ENCODE data around the gene TRIM13.
"Not testable (repeated sequence)": the region's sequence is repeated elsewhere in the genome, so short reads cannot be mapped to it uniquely, and the experiment has no call there.

Gene TRIM13, protein sequence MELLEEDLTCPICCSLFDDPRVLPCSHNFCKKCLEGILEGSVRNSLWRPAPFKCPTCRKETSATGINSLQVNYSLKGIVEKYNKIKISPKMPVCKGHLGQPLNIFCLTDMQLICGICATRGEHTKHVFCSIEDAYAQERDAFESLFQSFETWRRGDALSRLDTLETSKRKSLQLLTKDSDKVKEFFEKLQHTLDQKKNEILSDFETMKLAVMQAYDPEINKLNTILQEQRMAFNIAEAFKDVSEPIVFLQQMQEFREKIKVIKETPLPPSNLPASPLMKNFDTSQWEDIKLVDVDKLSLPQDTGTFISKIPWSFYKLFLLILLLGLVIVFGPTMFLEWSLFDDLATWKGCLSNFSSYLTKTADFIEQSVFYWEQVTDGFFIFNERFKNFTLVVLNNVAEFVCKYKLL

DNA sequence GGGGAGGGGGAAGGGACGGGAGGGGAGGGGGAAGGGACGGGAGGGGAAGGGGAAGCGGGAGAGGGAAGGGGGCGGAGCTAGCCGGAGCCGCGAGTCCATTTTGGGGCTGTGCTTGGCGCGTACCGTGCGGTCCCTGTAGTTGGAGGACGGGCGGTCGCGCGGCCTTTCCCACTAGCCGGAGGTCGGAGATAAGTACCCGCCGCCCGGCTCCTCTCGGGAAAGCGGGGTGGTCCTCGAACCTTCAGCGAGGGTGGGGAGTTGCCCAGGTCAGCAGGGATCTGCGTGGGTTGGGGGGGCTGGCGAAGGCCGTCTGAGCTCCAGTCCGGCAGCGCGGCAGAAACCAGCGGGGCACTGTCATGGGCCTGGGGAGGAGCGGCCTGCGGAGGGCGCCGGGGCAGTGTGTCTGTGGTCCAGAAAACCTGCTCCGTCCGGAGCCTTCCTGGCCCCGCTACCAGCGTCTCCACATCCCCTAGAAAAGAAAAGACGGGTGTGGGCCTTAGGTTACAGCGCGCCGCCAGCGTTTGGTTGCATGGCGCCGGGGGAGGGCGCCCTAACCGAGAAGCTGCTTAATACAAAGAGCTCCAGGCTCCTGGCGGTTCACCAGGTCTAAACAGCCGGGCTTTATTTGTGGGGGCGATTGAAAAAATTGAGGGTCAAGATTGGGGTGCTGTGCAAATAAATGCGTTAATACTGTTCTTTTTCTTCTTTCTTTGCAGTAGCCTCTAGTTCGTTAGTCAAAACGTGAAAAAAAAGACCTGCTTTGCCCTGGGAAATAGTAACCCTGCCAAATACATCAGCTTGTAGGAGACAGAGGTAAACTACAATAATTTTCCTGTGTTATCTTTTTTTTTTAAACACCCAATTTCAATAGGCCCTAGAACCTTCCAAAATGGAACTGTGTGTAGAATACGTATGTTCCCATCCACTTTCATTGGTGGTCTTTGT, at the start of gene TRIM13:
TSS of gene TRIM13 (plus strand) at position 92 of the 945 bp plus-strand sequence. CDS start 14,899 bp downstream, outside the sequence.
- DNase-seq: peak; percentile 90

DNA sequence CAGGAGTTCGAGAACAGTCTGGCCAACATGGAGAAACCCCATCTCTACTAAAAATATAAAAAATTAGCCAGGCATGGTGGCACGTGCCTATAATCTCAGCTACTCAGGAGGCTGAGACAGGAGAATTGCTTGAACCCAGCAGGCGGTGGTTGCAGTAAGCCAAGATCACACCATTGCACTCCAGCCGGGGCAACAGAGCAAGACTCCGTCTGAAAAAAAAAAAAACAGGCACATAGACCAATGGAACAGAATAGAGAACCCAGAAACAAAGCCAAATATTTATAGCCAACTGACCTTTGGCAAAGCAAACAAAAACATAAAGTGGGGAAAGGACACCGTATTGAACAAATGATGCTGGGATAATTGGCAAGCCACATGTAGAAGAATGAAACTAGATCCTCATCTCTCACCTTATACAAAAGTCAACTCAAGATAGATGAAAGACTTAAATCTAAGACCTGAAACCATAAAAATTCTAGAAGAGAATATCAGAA, 48.0 kb upstream of the TRIM13 start:
- DNase-seq: not testable (repeated sequence)

DNA sequence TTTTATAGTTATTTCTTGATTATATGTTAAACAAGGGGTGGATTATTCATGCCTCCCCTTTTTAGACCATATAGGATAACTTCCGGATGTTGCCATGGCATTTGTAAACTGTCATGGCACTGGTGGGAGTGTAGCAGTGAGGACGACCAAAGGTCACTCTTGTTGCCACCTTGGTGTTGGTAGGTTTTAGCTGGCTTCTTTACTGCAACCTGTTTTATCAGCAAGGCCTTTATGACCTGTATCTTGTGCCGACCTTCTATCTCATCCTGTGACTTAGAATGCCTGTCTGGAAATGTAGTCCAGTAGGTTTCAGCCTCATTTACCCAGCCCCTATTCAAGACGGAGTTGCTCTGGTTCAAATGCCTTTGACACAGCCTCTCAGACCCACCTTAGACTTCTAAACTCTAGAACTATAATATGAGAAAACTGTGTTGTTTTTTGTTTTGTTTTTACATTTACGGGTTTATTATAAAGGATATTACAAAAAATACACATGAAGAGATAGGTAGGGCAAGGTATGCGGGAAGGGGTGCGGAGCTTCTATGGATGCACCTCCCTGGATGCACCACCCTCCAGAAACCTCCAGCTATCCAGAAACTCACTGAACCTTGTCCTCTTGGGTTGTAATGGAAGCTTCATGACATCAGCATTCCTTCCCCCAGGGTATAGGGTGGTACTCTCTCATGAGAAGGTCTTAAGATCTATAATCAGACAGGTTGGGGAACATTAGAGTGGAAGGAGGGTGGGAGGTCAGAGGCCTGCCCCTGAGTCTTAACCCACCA, 44.9 kb upstream of the TRIM13 start:
- no peak for DNase-seq

DNA sequence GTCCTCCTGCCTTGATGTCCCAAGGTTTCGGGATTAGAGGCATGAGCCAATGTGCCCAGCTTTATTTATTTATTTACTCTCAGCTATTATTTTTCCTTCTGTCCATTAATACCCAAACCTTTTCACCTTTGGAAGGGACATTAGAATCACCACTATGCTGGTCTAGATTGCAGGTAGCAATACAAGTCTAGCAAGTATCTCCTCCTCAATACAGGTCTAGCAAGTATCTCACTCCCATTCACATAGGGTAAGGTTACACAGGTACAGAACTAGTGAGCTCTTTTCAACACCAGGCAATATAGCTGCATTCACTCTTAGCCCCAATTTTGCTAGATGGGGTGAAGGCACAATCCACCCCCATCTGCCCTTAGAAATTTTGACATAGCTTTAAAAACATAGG, 43.3 kb upstream of the TRIM13 start:
- no peak for DNase-seq

DNA sequence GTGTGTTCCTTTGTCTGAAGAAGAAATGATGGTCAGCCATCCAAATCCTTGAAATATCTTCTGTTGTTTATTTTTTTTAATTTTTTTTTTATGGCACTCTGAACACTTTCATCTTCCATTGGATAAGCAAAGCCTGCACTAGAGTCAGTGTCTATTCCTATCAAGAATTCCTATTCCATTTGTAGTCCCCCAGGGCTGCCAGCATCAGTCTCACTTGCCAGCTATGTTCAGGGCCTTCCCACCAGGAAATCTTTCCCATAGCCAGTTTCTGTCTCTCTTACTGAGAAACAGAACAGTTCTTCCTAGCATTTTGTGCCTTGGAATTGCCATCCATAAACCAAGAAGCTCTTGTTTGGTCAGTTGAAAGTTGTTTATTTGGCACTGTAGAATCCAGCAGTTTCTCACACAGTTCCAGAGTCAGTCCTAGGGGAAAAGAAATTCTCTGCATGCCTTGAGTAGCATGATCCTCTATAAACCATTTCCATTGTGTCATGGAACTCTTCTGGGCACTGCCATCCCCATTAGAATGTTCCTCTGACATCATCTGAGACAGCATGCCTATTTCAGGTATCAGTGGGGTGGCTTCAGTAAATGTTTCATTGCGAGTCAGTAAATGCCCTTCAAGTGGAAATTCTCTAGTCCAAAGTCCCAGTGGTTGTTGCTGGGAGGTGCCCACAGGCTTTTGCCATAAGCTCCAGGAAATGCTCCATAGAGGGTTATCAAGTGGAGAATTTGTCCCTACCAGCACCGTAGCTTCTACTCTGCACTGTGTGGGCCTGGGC, 42.0 kb upstream of the TRIM13 start:
- no peak for DNase-seq

DNA sequence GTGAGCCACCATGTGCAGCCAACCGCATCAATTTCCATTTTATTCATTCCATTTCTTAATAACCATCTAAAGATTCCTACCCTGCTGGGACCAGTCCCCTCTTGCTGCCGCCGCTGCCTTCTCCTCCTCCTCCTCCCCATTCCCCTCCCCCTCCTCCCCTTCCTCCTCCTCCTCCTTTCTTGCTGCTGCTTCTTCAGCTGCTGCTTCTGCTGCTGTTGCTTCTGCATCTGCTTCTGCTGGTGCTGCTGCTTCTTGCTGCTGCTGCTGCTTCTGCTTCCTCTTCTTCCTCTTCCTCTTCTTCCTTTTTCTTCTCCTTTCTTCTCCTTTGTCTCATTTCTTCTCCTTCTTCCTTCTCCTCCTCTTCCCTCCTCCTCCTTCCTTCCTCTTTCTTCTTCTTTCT, 40.7 kb upstream of the TRIM13 start:
- no peak for DNase-seq

DNA sequence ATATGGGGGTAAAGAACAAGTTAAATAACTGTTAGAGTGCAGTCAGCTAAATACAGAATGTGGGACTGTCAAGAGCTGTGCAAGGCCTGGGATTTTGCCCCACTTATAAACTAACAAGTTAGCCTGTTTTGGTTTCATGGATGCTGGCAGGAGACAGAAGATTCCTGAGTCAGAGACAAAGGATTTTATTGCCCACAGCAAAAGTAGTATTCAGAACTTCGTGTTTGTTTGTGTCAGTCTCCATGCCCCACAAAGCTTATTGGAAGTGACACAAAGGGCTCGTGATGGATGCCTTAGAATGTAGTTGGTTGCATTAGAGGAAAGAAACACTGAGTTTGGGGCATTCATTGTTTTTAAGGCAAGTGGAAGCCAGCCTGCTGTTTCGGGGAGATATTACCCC, 38.5 kb upstream of the TRIM13 start:
- DNase-seq: no peak

DNA sequence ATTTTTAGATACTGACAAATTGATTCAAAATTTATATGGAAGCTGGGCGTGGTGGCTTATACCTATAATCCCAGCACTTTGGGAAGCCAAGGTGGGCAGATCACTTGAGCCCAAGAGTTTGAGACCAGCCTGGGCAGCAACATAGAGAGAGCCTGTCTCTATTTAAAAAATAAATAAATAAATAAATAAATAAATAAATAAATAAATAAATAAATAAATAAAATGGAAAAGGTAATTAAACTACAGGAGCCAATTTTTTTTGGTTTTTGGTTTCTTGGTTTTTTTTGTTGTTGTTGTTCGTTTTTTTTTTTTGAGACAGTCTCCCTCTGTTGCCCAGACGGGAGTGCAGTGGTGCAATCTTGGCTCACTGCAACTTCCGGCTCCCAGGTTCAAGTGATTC, 29.4 kb upstream of the TRIM13 start:
- DNase-seq: no peak

DNA sequence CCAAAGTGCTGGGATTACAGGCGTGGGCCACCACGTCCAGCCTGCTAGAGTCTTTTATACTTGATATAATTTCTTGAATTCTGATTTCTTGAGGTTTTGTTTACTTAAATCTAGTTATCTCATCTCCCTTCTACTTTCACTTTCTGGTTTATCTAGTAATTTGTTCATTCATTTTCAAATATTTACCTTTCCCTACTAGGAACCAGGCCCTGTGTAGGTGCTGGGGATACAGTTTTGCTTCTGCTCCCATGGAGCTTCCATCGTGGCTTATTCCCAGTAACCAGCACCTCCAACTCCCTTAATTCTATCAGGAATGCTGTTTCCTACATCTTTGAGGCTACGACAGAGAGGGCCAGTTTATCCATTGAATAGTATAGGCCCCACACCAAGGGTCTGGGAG, 24.1 kb upstream of the TRIM13 start:
- no peak for DNase-seq

DNA sequence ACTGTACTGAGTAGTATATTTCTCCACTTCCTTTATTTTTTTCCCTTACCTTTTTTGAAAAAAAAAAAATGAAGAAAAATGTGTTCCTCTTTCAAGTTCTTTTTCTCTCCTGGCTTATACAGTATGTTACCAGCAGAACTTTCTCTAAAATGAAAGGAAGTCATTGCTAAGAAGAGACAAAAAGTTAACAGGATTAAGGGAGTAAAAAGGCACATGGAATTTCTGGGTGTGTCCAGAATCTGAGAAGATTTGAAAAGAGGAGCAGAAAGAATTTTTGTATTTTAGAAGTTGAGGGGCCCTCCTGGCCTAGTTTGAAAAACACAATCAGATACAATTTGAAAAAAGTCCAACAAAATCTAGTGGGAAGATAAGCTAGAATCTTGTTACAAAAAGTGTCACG, 21.0 kb upstream of the TRIM13 start:
- DNase-seq: no peak

DNA sequence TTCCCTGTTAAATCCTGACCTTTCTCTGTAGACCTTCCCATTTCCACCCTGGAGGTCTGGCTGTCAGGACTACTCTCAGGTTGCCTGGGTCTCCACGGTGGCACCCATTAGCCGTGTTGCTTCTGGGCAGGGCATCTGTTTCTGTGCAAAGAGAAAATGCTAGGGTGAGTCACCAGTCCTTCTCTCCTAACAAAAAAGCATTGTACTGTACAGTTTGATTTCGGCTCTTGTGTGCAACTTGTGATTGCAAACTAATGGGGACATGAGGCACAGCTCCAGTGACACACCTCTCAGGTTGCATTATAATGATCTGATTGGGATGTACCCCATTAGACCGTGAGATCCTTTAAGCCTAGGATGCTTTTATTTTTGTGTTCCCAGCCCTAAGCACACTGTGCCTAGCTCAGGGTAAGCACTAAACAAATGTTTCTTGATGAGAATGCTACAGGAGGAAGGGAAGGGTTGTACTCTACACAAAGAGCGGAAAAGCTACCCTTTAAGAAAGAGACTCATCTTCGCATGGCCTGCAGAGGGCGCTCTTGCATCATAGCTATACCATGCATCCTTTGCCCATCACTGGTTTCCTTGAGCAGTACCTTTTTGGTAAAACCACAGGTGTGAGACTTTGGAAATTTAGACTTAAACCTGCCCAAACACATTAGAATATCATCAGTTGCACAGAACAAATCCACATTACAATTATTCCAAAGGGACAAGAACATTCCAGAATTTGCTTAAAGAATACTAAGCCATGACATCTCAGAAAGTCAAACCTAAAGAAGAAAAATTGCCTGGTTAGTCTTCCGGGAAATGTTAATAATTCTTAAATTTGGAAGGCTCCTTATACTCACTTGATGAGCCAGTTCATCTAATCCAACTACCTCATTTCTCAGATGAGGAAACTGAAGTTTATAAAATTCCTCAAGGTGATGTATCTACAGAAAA, 20.3 kb upstream of the TRIM13 start:
- peak; percentile 16 for DNase-seq

DNA sequence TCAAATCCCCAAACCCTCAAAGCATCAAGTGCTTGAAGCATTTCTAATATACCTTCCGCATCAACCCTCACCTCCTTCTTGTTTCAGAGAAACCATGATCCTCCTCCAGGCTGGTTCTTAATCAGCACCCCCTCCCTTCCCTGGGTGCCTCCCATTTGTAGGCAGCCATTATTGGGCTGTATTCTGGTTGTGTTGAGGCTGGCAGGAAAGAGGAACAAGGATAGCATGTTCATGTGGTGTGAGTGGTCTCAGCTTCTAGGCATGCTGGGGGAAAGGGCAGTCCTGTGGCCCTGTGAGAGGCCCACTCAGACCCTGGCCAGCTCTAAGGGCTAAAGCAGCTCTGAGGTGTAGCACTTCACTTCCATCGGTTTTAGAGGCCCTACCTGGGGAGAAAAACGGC, 18.9 kb upstream of the TRIM13 start:
- no peak for DNase-seq

DNA sequence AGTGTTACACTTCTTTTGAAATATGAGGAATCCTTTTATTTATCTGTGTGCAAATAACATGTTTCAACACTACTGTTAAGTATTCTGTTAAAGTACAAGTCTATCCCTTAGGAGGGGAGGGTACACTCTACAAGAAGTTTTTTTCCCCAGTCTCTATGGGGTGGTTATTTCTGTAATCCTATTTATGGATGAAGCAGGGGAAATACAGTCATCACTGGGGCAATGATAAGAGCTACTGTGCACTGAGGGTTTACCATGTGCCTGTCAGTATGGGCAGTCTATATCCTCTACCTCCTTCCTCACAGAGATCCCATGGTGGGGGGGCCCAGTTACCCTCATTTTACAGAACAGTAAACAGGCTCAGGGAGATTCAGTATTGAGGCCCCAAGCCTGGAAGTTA, 16.6 kb upstream of the TRIM13 start:
- DNase-seq: no peak

DNA sequence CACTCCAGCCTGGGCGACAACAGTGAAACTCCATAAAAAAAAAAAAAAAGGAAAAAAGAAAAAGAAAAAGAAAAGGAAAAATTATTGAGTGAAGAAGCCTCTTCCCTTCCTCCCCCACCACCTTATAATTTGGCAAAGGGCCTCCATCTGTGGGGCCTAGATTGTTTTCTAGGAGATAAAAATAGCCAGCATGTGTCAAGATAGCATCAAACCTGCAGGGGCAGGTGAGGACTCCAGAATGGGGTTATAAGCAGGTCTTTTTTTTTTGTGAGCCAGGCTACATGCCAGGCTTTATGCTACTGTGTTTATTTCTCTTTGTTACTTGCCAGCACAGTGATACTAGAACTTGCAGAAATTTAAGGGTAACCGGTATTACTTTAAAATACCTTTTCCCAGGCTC, 11.7 kb upstream of the TRIM13 start:
- DNase-seq: no peak

DNA sequence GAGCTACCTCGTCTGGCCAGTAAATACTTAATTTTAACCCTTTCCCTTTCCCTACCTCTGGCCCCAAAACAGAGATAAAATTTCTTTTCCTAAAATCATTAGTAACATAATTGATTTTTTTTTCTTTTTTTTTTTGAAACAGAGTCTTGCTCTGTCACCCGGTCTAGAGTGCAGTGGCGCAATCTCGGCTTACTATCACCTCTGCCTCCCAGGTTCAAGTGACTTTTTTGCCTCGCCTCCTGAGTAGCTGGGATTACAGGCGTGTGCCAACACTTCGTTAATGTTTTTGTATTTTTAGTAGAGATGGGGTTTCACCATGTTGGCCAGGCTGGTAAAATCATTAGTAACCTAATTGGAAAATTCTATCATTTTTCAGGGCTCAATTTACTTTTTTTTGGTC, 10.4 kb upstream of the TRIM13 start:
- no peak for DNase-seq

DNA sequence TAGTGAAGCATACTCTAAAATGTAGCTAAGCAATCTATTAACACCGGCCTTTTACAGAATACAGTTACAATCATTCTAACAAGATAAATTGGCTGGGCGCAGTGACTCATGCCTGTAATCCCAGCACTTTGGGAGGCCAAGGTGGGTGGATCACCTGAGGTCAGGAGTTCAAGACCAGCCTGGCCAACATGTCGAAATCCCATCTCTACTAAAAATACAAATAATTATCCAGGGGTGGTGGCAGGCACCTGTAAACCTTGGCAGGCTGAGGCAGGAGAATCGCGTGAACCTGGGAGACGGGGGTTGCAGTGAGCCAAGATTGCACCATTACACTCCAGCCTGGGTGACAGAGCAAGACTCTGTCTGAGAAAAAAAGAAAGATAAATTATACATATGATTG, 6.2 kb upstream of the TRIM13 start:
- not testable (repeated sequence) for DNase-seq

DNA sequence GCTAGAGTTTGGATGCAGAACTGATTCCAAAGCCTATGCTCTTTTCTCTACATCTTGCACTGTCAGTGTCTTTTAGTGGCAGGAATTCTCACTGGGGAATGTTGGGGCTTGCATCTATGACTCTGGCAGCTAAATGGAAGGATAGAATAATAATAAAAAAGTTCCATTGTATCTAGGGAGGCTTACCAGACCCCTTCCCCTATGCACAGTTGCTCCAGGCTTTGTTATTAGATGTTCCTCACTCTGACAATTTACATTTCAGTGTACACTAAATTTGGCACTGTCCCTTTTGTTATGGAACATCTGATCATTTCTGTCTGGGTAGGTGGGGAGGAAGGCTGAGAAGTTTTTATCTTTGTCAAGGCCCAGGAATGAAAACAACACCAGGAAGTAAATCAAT, 3.7 kb upstream of the TRIM13 start:
- no peak for DNase-seq

DNA sequence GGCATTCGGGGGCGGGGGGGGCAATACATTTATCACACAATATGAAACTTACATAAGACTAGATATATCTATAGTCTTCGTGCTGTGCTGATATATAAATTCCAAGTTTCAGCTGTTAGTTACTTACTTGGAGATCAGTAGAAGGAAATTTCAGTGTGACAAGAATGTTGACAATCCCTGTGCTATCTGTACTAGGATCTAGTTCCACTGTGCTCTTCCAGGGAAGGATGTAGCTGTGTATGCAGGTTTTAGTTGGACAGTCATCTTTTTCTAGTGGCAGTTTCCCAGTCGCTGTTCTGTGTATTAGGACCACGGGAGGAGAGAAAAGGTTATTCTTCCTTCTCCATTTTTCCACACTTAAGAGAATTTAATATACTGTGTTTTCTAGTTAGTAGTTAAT, 3.2 kb upstream of the TRIM13 start:
- no peak for DNase-seq

DNA sequence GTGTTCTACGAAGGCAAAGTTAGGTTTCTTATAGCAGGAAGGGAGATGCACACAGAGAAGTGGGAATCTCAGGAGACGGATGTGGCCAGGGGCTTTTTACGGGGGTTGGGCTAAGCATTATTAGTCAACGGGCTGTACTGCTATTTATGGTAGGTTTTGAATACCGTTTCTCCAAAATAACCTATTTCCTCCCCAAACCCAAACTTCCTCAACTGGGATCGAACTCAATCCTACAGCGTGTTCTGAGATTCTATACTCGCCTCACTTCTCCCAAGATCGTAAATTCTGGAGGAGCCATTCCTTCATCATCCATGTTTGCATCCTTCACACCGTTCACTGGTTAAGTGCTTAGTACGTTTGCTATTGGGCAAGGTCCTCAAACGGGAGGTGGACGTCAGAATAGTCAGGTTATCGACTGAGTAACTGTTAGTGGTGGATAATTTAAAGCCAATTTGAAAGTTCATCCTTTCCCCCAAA, 1.2 kb upstream of the TRIM13 start:
- DNase-seq: no peak

DNA sequence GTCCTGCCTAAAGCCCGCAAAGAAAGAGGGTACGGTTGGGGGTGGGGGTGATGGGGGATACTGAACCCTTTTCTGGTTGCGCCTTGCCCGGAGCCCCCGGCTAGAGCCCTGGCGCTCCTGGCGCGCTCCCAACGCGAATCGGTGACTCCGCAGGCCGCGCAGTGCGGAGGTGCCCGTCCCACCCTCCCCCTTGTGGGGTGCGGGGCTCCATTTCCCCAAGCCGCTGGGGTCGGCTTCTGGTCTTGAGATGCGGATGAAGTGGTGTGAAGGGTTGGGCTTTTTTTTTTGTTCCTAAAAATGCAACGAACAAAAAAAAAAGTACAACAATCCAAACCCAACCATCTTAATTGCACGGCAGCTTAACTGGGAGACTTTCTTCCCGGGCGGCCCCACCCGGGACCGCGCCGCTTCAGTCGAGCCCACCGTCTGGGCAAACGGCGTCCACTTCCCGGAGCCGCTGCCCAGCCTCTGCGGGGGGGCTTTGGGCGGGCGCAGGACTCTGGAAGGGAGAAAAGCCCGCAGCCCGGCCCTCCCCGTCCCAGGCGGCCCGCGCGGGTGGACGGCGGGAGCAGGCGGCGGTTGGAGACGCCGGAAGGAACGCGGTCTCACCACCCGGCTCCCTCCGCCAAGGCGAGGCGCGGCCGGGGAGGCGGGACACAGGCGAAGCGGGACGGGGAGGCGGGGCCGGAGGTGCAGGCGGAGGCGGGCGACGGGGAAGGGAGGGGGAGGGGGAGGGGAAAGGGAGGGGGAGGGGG, 504 bp upstream of the TRIM13 start:
- peak; percentile 90 for DNase-seq

Measured in NCI-H510A (cell line).